ENCODE results near the gene STRN4. TPM values are rescaled to one million over a fixed set of nuclear protein-coding genes. Genes with fewer than 3 reads are reported as not detected.
A peak's percentile ranks its signal among the peaks of the same experiment; 100 is the strongest.
"Not testable (repeated sequence)": the region's sequence is repeated elsewhere in the genome, so short reads cannot be mapped to it uniquely, and the experiment has no call there.

STRN4 gene
- total and polyA plus RNA-seq, 4 donors: 9.5 to 29.9 (median 24.8) TPM

- Histone ChIP-seq H3K27me3 (ENCODE audit: control insufficient read depth in 4 of 4, insufficient read depth in 4 of 4, low read length in 3 of 4) (no peaks in the 10 kb centered on the region), H3K36me3 (ENCODE audit: control insufficient read depth in 4 of 4, insufficient read depth in 3 of 4, low read depth in 1 of 4, low read length in 3 of 4) (no peaks in the 10 kb centered on the region), H3K4me1 (ENCODE audit: control insufficient read depth in 4 of 4, insufficient read depth in 4 of 4, low read length in 3 of 4) (peaks cover 0 to 6% (median 3%) of the 10 kb centered on the region in 4 donors), H3K9me3 (ENCODE audit: control insufficient read depth in 4 of 4, low read length in 3 of 4) (no peaks in the 10 kb centered on the region), H3K27ac (ENCODE audit: low read depth in 1 of 2, low read length in 2 of 2) (no peak overlapping the region), H3K9ac (ENCODE audit: low read depth in 1 of 2, low read length in 2 of 2) (no peak overlapping the region), H3K4me3 (ENCODE audit: low read depth in 1 of 3, low read length in 3 of 3) (no peak overlapping the region)
- TF ChIP-seq TAF1 (conservative IDR thresholded peaks at IDR 0.05): no peak
- TF ChIP-seq CTCF (IDR thresholded peaks at IDR 0.05; ENCODE audit: low read depth, low read length, missing input control): no peak
- TF ChIP-seq, protein P1, sequence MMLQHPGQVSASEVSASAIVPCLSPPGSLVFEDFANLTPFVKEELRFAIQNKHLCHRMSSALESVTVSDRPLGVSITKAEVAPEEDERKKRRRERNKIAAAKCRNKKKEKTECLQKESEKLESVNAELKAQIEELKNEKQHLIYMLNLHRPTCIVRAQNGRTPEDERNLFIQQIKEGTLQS (IDR thresholded peaks at IDR 0.05): no peak
- TF ChIP-seq JUND (IDR thresholded peaks at IDR 0.05): no peak
- TF ChIP-seq NR2F2 (IDR thresholded peaks at IDR 0.05): no peak
- TF ChIP-seq SP1 (IDR thresholded peaks at IDR 0.05): no peak
- no peak for TF ChIP-seq MAX (IDR thresholded peaks at IDR 0.05)
- TF ChIP-seq EGR1 (IDR thresholded peaks at IDR 0.05; ENCODE audit: low read depth in 2 of 2): no peak
- no peak for TF ChIP-seq FOXA2 (IDR thresholded peaks at IDR 0.05)
- WGBS: 76% methylated on average over 6 of the region's 6 CpGs
- DNase-seq (ENCODE audit: low spot score): no peak
These were observed 16.1 kb upstream of the STRN4 start for GRCh38 chr19:46762245-46762890.

DNA sequence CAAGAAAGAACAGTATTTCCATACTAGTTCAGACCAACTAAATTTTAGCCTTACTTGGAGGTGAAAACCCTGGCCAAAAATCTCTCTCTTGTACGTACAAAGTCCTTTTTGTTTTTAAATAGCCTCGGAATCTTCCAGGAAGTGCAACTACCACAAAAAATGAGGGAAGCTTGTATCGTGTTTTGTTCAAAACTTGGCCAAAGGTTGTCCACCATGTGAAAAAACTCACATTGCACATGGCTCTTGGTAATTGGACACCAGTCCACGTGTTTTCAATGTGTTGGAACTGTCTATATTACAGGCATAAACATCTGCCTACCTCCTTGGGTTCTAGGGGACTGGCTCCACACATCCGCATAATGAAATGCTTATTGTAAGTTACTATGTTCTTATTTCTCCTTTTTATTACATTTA, 15.2 kb upstream of the STRN4 start:
- Histone ChIP-seq H3K36me3 (ENCODE audit: control insufficient read depth in 4 of 4, insufficient read depth in 3 of 4, low read depth in 1 of 4, low read length in 3 of 4) (peaks cover 0 to 2% (median 0%) of the 10 kb centered on the region in 4 donors), H3K9ac (ENCODE audit: low read depth in 1 of 2, low read length in 2 of 2) (no peak overlapping the region), H3K27me3 (ENCODE audit: control insufficient read depth in 4 of 4, insufficient read depth in 4 of 4, low read length in 3 of 4) (no peaks in the 10 kb centered on the region), H3K9me3 (ENCODE audit: control insufficient read depth in 4 of 4, low read length in 3 of 4) (no peaks in the 10 kb centered on the region), H3K4me3 (ENCODE audit: low read depth in 1 of 3, low read length in 3 of 3) (no peak overlapping the region), H3K4me1 (ENCODE audit: control insufficient read depth in 4 of 4, insufficient read depth in 4 of 4, low read length in 3 of 4) (peaks cover 0 to 6% (median 3%) of the 10 kb centered on the region in 4 donors), H3K27ac (ENCODE audit: low read depth in 1 of 2, low read length in 2 of 2) (peak overlapping the region; percentile 60 to 84)
- TF ChIP-seq CTCF (IDR thresholded peaks at IDR 0.05; ENCODE audit: low read depth, low read length, missing input control) (no peak), HNF4A (conservative IDR thresholded peaks at IDR 0.05) (peak; percentile 42 to 48), NR2F2 (IDR thresholded peaks at IDR 0.05) (no peak), REST (IDR thresholded peaks at IDR 0.05) (no peak), TAF1 (conservative IDR thresholded peaks at IDR 0.05) (no peak), GABPA (IDR thresholded peaks at IDR 0.05 in 1 of 2, conservative IDR thresholded peaks at IDR 0.05 in 1 of 2) (no peak), RXRA (IDR thresholded peaks at IDR 0.05) (peak; percentile 32 to 35), SP1 (IDR thresholded peaks at IDR 0.05) (peak; percentile 62), MAX (IDR thresholded peaks at IDR 0.05) (peak; percentile 98), YY1 (IDR thresholded peaks at IDR 0.05) (peak; percentile 16)
- TF ChIP-seq, protein P2, sequence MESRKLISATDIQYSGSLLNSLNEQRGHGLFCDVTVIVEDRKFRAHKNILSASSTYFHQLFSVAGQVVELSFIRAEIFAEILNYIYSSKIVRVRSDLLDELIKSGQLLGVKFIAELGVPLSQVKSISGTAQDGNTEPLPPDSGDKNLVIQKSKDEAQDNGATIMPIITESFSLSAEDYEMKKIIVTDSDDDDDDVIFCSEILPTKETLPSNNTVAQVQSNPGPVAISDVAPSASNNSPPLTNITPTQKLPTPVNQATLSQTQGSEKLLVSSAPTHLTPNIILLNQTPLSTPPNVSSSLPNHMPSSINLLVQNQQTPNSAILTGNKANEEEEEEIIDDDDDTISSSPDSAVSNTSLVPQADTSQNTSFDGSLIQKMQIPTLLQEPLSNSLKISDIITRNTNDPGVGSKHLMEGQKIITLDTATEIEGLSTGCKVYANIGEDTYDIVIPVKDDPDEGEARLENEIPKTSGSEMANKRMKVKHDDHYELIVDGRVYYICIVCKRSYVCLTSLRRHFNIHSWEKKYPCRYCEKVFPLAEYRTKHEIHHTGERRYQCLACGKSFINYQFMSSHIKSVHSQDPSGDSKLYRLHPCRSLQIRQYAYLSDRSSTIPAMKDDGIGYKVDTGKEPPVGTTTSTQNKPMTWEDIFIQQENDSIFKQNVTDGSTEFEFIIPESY (IDR thresholded peaks at IDR 0.05): no peak
- WGBS: 28% methylated on average over 5 of the region's 5 CpGs
- DNase-seq (ENCODE audit: low spot score): no peak

GRCh38 chr19:46760897-46761296, 14.6 kb upstream of the STRN4 start:
- H3K4me3 ChIP-seq (ENCODE audit: low read depth in 1 of 3, low read length in 3 of 3): not testable (repeated sequence)
- H3K27ac ChIP-seq (ENCODE audit: low read depth in 1 of 2, low read length in 2 of 2): peak overlapping the region; percentile 60 to 84
- WGBS: 66% methylated on average over 4 of the region's 4 CpGs

More at GRCh38 chr19:46760897-46761296, 14.6 kb upstream of the STRN4 start:
- H3K4me1 ChIP-seq (ENCODE audit: control insufficient read depth in 4 of 4, insufficient read depth in 4 of 4, low read length in 3 of 4); H3K9ac ChIP-seq (ENCODE audit: low read depth in 1 of 2, low read length in 2 of 2); H3K27me3 ChIP-seq (ENCODE audit: control insufficient read depth in 4 of 4, insufficient read depth in 4 of 4, low read length in 3 of 4); DNase-seq (ENCODE audit: low spot score); H3K36me3 ChIP-seq (ENCODE audit: control insufficient read depth in 4 of 4, insufficient read depth in 3 of 4, low read depth in 1 of 4, low read length in 3 of 4); H3K9me3 ChIP-seq (ENCODE audit: control insufficient read depth in 4 of 4, low read length in 3 of 4): not testable (repeated sequence)

Measured in liver (tissue), 9 donors.